HUDEP-2 (cell line): ENCODE results near the gene ALG14.
"Not testable (repeated sequence)": the region's sequence is repeated elsewhere in the genome, so short reads cannot be mapped to it uniquely, and the experiment has no call there.

Experiments
- DNase-seq, 76 experiments: peaks; one replicate each; lab custom pipeline; 2025; ENCODE audit not compliant: unreplicated experiment in 76 of 76; lab: John Stamatoyannopoulos, UW

The ALG14 gene

GRCh38 chr1:95015076-95015475, 57.7 kb downstream of the ALG14 start:
- no peak for DNase-seq

- no peak for DNase-seq
Measured at GRCh38 chr1:95013950-95014574, 58.7 kb downstream of the ALG14 start.

GRCh38 chr1:95012389-95012788, 60.4 kb downstream of the ALG14 start:
- DNase-seq, result no peak

- DNase-seq, result no peak
Measured at GRCh38 chr1:95010158-95010557, 62.6 kb downstream of the ALG14 start.

GRCh38 chr1:95007687-95008086, 65.1 kb downstream of the ALG14 start:
- no peak for DNase-seq

- DNase-seq, result no peak
Measured at GRCh38 chr1:95006681-95007080, 66.1 kb downstream of the ALG14 start.

GRCh38 chr1:95005584-95005983, 67.2 kb downstream of the ALG14 start:
- no peak for DNase-seq

- no peak for DNase-seq
Measured at GRCh38 chr1:95004013-95004412, 68.7 kb downstream of the ALG14 start.

GRCh38 chr1:95003433-95003738, 69.4 kb downstream of the ALG14 start:
- no peak for DNase-seq

GRCh38 chr1:95002540-95003432, 70.0 kb downstream of the ALG14 start:
- DNase-seq, result no peak

GRCh38 chr1:95002164-95002539, 70.6 kb downstream of the ALG14 start:
- no peak for DNase-seq

- DNase-seq, result no peak
Measured at GRCh38 chr1:94999456-95000131, 73.2 kb downstream of the ALG14 start.

- no peak for DNase-seq
Measured at GRCh38 chr1:94998748-94999147, 74.0 kb downstream of the ALG14 start.

GRCh38 chr1:94998114-94998513, 74.6 kb downstream of the ALG14 start:
- no peak for DNase-seq

GRCh38 chr1:94995536-94995935, 77.2 kb downstream of the ALG14 start:
- not testable (repeated sequence) for DNase-seq

GRCh38 chr1:94994805-94995204, 77.9 kb downstream of the ALG14 start:
- DNase-seq, result no peak

- DNase-seq, result no peak
Measured at GRCh38 chr1:94993931-94994645, 78.7 kb downstream of the ALG14 start.

GRCh38 chr1:94992863-94993563, 79.7 kb downstream of the ALG14 start:
- DNase-seq, result peak in 4 of 76 experiments; percentile 0 to 23 (median 6)

- no peak for DNase-seq
Measured at GRCh38 chr1:94992161-94992560, 80.6 kb downstream of the ALG14 start.

- DNase-seq, result no peak
Measured at GRCh38 chr1:94989911-94990473, 82.8 kb downstream of the ALG14 start.
